Mesendoderm (in vitro differentiated cells): ENCODE results near the gene CD101. TPM values are rescaled to one million over a fixed set of nuclear protein-coding genes. Genes with fewer than 3 reads are reported as not detected.

Experiments used
- DNase-seq: peaks from one replicate; pipeline ENCODE4 v3.0.0; 2013
- H2AK5ac ChIP-seq: 2 replicates; pipeline ENCODE4 v1.6.1; 2013; ENCODE audit warnings: low read length, inconsistent platforms
- H2BK120ac ChIP-seq: 2 replicates; pipeline ENCODE4 v1.6.1; 2013; ENCODE audit warnings: low read depth, mild to moderate bottlenecking, low read length, moderate library complexity, mixed read lengths
- H2BK15ac ChIP-seq: replicated peaks from 2 replicates; pipeline ENCODE4 v1.6.1; 2013; ENCODE audit warnings: low read depth, mild to moderate bottlenecking, moderate library complexity
- H2BK5ac ChIP-seq: 2 replicates; pipeline ENCODE4 v1.6.1; 2013; ENCODE audit warnings: low read length, inconsistent platforms
- H3K18ac ChIP-seq: 2 replicates; pipeline ENCODE4 v1.6.1; 2013; ENCODE audit warnings: mild to moderate bottlenecking, low read length, mixed read lengths
- H3K23ac ChIP-seq: one replicate; pipeline ENCODE4 v1.6.1; 2013; ENCODE audit warnings: low read length
- H3K27ac ChIP-seq: 2 replicates; pipeline ENCODE4 v1.5.1; 2013; ENCODE audit warnings: low read depth, mild to moderate bottlenecking, inconsistent platforms, low read length, moderate library complexity
- H3K27me3 ChIP-seq: 2 replicates; pipeline ENCODE4 v1.6.1; 2013; ENCODE audit warnings: low read length, control low read depth, mild to moderate bottlenecking, inconsistent platforms; ENCODE audit not compliant: insufficient read depth, poor library complexity
- H3K36me3 ChIP-seq: 2 replicates; pipeline ENCODE4 v1.6.1; 2013; ENCODE audit warnings: low read length, inconsistent platforms; ENCODE audit not compliant: control insufficient read depth, insufficient read depth
- H3K4ac ChIP-seq: one replicate; pipeline ENCODE4 v1.6.1; 2013; ENCODE audit warnings: low read depth, mild to moderate bottlenecking, low read length, moderate library complexity
- H3K4me1 ChIP-seq: 2 replicates; pipeline ENCODE4 v1.6.1; 2013; ENCODE audit warnings: low read depth, low read length, inconsistent platforms; ENCODE audit not compliant: control insufficient read depth
- H3K4me2 ChIP-seq: 2 replicates; pipeline ENCODE4 v1.6.1; 2013; ENCODE audit warnings: low read length
- H3K4me3 ChIP-seq: 2 replicates; pipeline ENCODE4 v1.5.1; 2013; ENCODE audit warnings: mild to moderate bottlenecking, low read length
- H3K56ac ChIP-seq: one replicate; pipeline ENCODE4 v1.6.1; 2013; ENCODE audit warnings: low read length
- H3K79me1 ChIP-seq: 2 replicates; pipeline ENCODE4 v1.6.1; 2013; ENCODE audit warnings: low read length, inconsistent platforms
- H3K79me2 ChIP-seq: 2 replicates; pipeline ENCODE4 v1.6.1; 2013; ENCODE audit warnings: mild to moderate bottlenecking, low read length; ENCODE audit not compliant: control insufficient read depth, insufficient read depth
- H3K9ac ChIP-seq: 2 replicates; pipeline ENCODE4 v1.6.1; 2013; ENCODE audit warnings: low read length, inconsistent platforms
- H4K5ac ChIP-seq: one replicate; pipeline ENCODE4 v1.6.1; 2013; ENCODE audit warnings: low read length
- H4K8ac ChIP-seq: one replicate; pipeline ENCODE4 v1.6.1; 2013; ENCODE audit warnings: low read depth, mild to moderate bottlenecking, control low read depth, low read length, moderate library complexity
- WGBS: extraction: QIAGEN DNeasy Blood & Tissue Kit; methylation state at CpG from one replicate; pipeline ENCODE4 v1.1.7; 2013; ENCODE audit warnings: low lambda C conversion rate, missing lambda C conversion rate; ENCODE audit not compliant: insufficient coverage; ENCODE audit errors: extremely low coverage; 5-methylcytosine and 5-hydroxymethylcytosine counted together
- small RNA-seq: library from polyadenylated mRNA; stranded (forward); fragments of <200 nt; extraction: miRNeasy Mini kit (QIAGEN cat#:217004); gene quantifications from one replicate; pipeline ENCODE3, GENCODE V24; 2013; ENCODE audit not compliant: insufficient read depth

Gene CD101

DNA sequence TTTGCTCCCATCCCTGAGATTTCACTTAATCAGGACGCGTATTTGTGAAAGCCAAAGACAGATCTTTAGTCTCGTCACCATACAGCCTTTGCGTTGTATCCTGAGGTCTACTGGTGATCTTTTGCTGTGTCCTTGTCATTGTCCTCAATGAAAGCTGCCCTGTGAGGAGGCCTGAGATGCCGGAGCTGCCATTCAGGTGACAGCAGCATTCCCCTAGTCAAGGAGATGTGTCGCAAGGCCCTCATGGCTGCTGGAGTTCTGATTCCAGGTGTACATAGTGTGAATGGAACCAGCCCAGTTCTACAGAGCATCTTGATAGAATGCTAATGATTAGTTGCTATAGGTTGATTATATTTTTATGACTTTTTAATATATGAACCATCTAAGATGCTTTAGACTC, 82.7 kb downstream of the CD101 start:
- H3K56ac ChIP-seq: no peak overlapping the region
- no peak overlapping the region for H3K18ac ChIP-seq
- H3K4ac ChIP-seq: no peak overlapping the region
- no peak overlapping the region for H4K8ac ChIP-seq
- H3K4me2 ChIP-seq: no peak overlapping the region
- no peaks in the 10 kb centered on the region for H3K79me1 ChIP-seq
- H2BK120ac ChIP-seq: no peak overlapping the region
- no peak for DNase-seq
- H3K79me2 ChIP-seq: no peaks in the 10 kb centered on the region
- no peaks in the 10 kb centered on the region for H3K4me1 ChIP-seq
- no peak overlapping the region for H2AK5ac ChIP-seq
- H2BK15ac ChIP-seq: no peak overlapping the region
- no peak overlapping the region for H2BK5ac ChIP-seq
- no peak overlapping the region for H4K5ac ChIP-seq
- no peak overlapping the region for H3K9ac ChIP-seq
- WGBS: no CpG with 5 or more reads among the region's 6 CpGs
- H3K36me3 ChIP-seq: peaks cover 4% of the 10 kb centered on the region
- H3K27me3 ChIP-seq: no peaks in the 10 kb centered on the region
- no peak overlapping the region for H3K27ac ChIP-seq
- H3K23ac ChIP-seq: no peak overlapping the region
- H3K4me3 ChIP-seq: no peak overlapping the region

Small RNA genes lying within 50 kb of the gene (small RNA-seq; reads per million reads assigned to genes)
- gene RNA5SP55: not detected
